HEK293 (cell line): ENCODE data around the gene PPP2R2B.
"Not testable (repeated sequence)": the region's sequence is repeated elsewhere in the genome, so short reads cannot be mapped to it uniquely, and the experiment has no call there.

Experiments
- CTCF ChIA-PET: fragments of 350-600 bp; formaldehyde crosslinking; extraction: SDS; loops from one replicate; lab custom pipeline; 2021; ENCODE audit warnings: antibody characterized with exemption; lab: Yijun Ruan, JAX
- POLR2A ChIA-PET: fragments of 300-600 bp; formaldehyde crosslinking; extraction: SDS; loops from one replicate; lab custom pipeline; 2020; ENCODE audit warnings: antibody characterized with exemption, inconsistent platforms; lab: Yijun Ruan, JAX
- H3K27ac ChIP-seq: fragments of 200-500 bp; sonication (Bioruptor generic); 2 replicates; pipeline ENCODE4 v1.5.1; 2014; ENCODE audit warnings: low read depth, low read length, control low read depth, inconsistent platforms; ENCODE audit errors: extremely low read depth
- H3K36me3 ChIP-seq, 2 experiments: fragments of 200-500 bp in 1 of 2; sonication (Bioruptor generic) in 1 of 2; 1 replicate in 1 of 2; 2 replicates in 1 of 2; pipeline ENCODE4 v1.5.1; 2014 to 2017; ENCODE audit warnings: inconsistent platforms in 2 of 2, low read length in 2 of 2; ENCODE audit not compliant: control insufficient read depth in 2 of 2, insufficient read depth in 1 of 2
- H3K4me1 ChIP-seq: fragments of 200-500 bp; sonication (Bioruptor generic); 2 replicates; pipeline ENCODE4 v1.5.1; 2014; ENCODE audit warnings: mild to moderate bottlenecking, low read length, inconsistent platforms; ENCODE audit not compliant: control insufficient read depth, insufficient read depth
- H3K4me3 ChIP-seq: 2 replicates; pipeline ENCODE4 v1.5.1; 2011; ENCODE audit warnings: low read depth, mild to moderate bottlenecking, control low read depth, low read length, moderate library complexity
- H3K9me3 ChIP-seq: fragments of 200-500 bp; sonication (Bioruptor generic); 2 replicates; pipeline ENCODE4 v1.5.1; 2014; ENCODE audit warnings: low read depth, low read length, inconsistent platforms; ENCODE audit not compliant: control insufficient read depth, insufficient read depth
- FEZF1 ChIP-seq: fragments of 450-650 bp; formaldehyde crosslinking; IDR thresholded peaks from 2 replicates; pipeline ENCODE4 v1.5.1; 2016; ENCODE audit warnings: missing biosample characterization, missing genetic modification characterization
- GLIS1 ChIP-seq: fragments of 450-650 bp; formaldehyde crosslinking; IDR thresholded peaks from 2 replicates; pipeline ENCODE4 v1.5.1; 2016; ENCODE audit warnings: missing biosample characterization, missing genetic modification characterization
- KLF1 ChIP-seq: fragments of 450-650 bp; formaldehyde crosslinking; IDR thresholded peaks from 2 replicates; pipeline ENCODE4 v1.5.1; 2016; ENCODE audit warnings: missing biosample characterization, missing genetic modification characterization
- PRDM1 ChIP-seq: fragments of 450-650 bp; formaldehyde crosslinking; IDR thresholded peaks from 2 replicates; pipeline ENCODE4; 2016; ENCODE audit warnings: missing biosample characterization, missing genetic modification characterization
- SP3 ChIP-seq: fragments of 450-650 bp; formaldehyde crosslinking; IDR thresholded peaks from 2 replicates; pipeline ENCODE4 v1.5.1; 2016; ENCODE audit warnings: missing biosample characterization, missing genetic modification characterization
- TRIM28 ChIP-seq: IDR thresholded peaks from 2 replicates; pipeline ENCODE4 v1.6.1; 2011; ENCODE audit warnings: low read length, control low read depth, borderline replicate concordance
- ZBTB8A ChIP-seq: fragments of 450-650 bp; formaldehyde crosslinking; IDR thresholded peaks from 2 replicates; pipeline ENCODE4 v1.5.1; 2016; ENCODE audit warnings: missing biosample characterization, missing genetic modification characterization
- ZNF174 ChIP-seq: fragments of 450-650 bp; formaldehyde crosslinking; IDR thresholded peaks from 2 replicates; pipeline ENCODE4 v1.5.0; 2017; ENCODE audit warnings: missing biosample characterization, mild to moderate bottlenecking, missing genetic modification characterization
- ZNF19 ChIP-seq: fragments of 450-650 bp; formaldehyde crosslinking; IDR thresholded peaks from 2 replicates; pipeline ENCODE4; 2016; ENCODE audit warnings: missing biosample characterization, missing genetic modification characterization, low read depth
- ZNF394 ChIP-seq: fragments of 450-650 bp; formaldehyde crosslinking; IDR thresholded peaks from 2 replicates; pipeline ENCODE4 v1.5.1; 2016; ENCODE audit warnings: missing biosample characterization, missing genetic modification characterization, mild to moderate bottlenecking, moderate library complexity, borderline replicate concordance
- ZNF600 ChIP-seq: fragments of 450-650 bp; formaldehyde crosslinking; IDR thresholded peaks from 2 replicates; pipeline ENCODE4 v1.5.1; 2016; ENCODE audit warnings: missing biosample characterization, missing genetic modification characterization
- ZNF626 ChIP-seq: fragments of 450-650 bp; sonication (Bioruptor Pico); formaldehyde crosslinking; IDR thresholded peaks from 2 replicates; pipeline ENCODE4 v1.5.1; 2018; ENCODE audit warnings: missing biosample characterization, missing genetic modification characterization, inconsistent platforms
- TF ChIP-seq, protein P1 (sequence below): fragments of 450-650 bp; formaldehyde crosslinking; IDR thresholded peaks from 2 replicates; pipeline ENCODE4 v1.5.1; 2016; ENCODE audit warnings: missing biosample characterization, missing genetic modification characterization
- TF ChIP-seq, protein P2 (sequence below): fragments of 450-650 bp; formaldehyde crosslinking; IDR thresholded peaks from 2 replicates; pipeline ENCODE4 v1.5.1; 2016; ENCODE audit warnings: missing biosample characterization, missing genetic modification characterization
- TF ChIP-seq, protein P3 (sequence below): sonication (generic); formaldehyde crosslinking; IDR thresholded peaks from 2 replicates; pipeline ENCODE4 v1.8.1; 2022; ENCODE audit warnings: mild to moderate bottlenecking, moderate library complexity, missing genetic modification reagents
- TF ChIP-seq, protein P4 (sequence below): fragments of 450-650 bp; formaldehyde crosslinking; IDR thresholded peaks from 2 replicates; pipeline ENCODE4 v1.5.1; 2016; ENCODE audit warnings: missing biosample characterization, missing genetic modification characterization

PPP2R2B gene

GRCh38 chr5:146560205-146560812, 318.2 kb downstream of the PPP2R2B start:
- H3K36me3 ChIP-seq = no peaks in the 10 kb centered on the region
- H3K4me1 ChIP-seq = no peaks in the 10 kb centered on the region
- peak; percentile 9; the same call in 1 of the 2 replicates for TF ChIP-seq GLIS1 (tag by site-specific recombination)
- TF ChIP-seq ZNF600 (tag by site-specific recombination) = no peak
- ChIA-PET POLR2A (no interaction called here), CTCF (no interaction called here)
- no peaks in the 10 kb centered on the region for H3K9me3 ChIP-seq
- H3K27ac ChIP-seq = no peak overlapping the region
- no peak overlapping the region for H3K4me3 ChIP-seq

DNA sequence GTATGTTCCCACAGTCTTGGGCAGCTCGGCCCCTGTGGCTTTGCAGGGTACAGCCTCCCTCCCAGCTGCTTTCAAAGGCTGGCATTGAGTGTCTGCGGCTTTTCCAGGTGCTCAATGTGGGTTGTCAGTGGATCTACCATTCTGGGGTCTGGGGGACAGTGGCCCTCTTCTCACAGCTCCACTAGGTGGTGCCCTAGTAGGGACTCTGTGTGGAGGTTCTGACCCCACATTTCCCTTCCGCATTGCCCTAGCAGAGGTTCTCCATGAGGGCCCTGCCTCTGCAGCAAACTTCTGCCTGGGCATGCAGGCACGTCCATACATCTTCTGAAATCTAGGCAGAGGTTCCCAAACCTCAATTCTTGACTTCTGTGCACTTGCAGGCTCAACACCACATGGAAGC, 321.7 kb downstream of the PPP2R2B start:
- H3K27ac ChIP-seq, CTCF ChIA-PET, H3K4me1 ChIP-seq, H3K9me3 ChIP-seq, POLR2A ChIA-PET, H3K4me3 ChIP-seq, H3K36me3 ChIP-seq: not testable (repeated sequence)

- ChIA-PET CTCF (interaction anchor here (0.8 kb wide), 1 partner anchor 629 kb away, joined by 3 read pairs; no protein-coding TSS in a partner anchor), POLR2A (no interaction called here)
- no peak overlapping the region for H3K27ac ChIP-seq
- H3K4me1 ChIP-seq = no peaks in the 10 kb centered on the region
- no peaks in the 10 kb centered on the region for H3K36me3 ChIP-seq
- no peaks in the 10 kb centered on the region for H3K9me3 ChIP-seq
- no peak overlapping the region for H3K4me3 ChIP-seq
- TF ChIP-seq FEZF1 (tag by site-specific recombination) = no peak
- TF ChIP-seq TRIM28 = no peak
- TF ChIP-seq, protein P1, sequence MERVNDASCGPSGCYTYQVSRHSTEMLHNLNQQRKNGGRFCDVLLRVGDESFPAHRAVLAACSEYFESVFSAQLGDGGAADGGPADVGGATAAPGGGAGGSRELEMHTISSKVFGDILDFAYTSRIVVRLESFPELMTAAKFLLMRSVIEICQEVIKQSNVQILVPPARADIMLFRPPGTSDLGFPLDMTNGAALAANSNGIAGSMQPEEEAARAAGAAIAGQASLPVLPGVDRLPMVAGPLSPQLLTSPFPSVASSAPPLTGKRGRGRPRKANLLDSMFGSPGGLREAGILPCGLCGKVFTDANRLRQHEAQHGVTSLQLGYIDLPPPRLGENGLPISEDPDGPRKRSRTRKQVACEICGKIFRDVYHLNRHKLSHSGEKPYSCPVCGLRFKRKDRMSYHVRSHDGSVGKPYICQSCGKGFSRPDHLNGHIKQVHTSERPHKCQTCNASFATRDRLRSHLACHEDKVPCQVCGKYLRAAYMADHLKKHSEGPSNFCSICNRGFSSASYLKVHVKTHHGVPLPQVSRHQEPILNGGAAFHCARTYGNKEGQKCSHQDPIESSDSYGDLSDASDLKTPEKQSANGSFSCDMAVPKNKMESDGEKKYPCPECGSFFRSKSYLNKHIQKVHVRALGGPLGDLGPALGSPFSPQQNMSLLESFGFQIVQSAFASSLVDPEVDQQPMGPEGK = no peak
- TF ChIP-seq, protein P2, sequence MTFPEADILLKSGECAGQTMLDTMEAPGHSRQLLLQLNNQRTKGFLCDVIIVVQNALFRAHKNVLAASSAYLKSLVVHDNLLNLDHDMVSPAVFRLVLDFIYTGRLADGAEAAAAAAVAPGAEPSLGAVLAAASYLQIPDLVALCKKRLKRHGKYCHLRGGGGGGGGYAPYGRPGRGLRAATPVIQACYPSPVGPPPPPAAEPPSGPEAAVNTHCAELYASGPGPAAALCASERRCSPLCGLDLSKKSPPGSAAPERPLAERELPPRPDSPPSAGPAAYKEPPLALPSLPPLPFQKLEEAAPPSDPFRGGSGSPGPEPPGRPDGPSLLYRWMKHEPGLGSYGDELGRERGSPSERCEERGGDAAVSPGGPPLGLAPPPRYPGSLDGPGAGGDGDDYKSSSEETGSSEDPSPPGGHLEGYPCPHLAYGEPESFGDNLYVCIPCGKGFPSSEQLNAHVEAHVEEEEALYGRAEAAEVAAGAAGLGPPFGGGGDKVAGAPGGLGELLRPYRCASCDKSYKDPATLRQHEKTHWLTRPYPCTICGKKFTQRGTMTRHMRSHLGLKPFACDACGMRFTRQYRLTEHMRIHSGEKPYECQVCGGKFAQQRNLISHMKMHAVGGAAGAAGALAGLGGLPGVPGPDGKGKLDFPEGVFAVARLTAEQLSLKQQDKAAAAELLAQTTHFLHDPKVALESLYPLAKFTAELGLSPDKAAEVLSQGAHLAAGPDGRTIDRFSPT (tag by site-specific recombination) = no peak
- TF ChIP-seq ZNF626 (tag by site-specific recombination) = no peak
- TF ChIP-seq, protein P3, sequence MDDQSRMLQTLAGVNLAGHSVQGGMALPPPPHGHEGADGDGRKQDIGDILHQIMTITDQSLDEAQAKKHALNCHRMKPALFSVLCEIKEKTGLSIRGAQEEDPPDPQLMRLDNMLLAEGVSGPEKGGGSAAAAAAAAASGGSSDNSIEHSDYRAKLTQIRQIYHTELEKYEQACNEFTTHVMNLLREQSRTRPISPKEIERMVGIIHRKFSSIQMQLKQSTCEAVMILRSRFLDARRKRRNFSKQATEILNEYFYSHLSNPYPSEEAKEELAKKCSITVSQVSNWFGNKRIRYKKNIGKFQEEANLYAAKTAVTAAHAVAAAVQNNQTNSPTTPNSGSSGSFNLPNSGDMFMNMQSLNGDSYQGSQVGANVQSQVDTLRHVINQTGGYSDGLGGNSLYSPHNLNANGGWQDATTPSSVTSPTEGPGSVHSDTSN (CRISPR knock-in tag) = no peak
- TF ChIP-seq ZNF174 (tag by site-specific recombination) = no peak
- no peak for TF ChIP-seq ZNF19 (tag by site-specific recombination)
- TF ChIP-seq KLF1 = no peak
- TF ChIP-seq PRDM1 (tag by site-specific recombination) = no peak
- TF ChIP-seq ZNF394 (tag by site-specific recombination) = no peak
- TF ChIP-seq SP3 = no peak
- no peak for TF ChIP-seq ZBTB8A
- TF ChIP-seq, protein P4, sequence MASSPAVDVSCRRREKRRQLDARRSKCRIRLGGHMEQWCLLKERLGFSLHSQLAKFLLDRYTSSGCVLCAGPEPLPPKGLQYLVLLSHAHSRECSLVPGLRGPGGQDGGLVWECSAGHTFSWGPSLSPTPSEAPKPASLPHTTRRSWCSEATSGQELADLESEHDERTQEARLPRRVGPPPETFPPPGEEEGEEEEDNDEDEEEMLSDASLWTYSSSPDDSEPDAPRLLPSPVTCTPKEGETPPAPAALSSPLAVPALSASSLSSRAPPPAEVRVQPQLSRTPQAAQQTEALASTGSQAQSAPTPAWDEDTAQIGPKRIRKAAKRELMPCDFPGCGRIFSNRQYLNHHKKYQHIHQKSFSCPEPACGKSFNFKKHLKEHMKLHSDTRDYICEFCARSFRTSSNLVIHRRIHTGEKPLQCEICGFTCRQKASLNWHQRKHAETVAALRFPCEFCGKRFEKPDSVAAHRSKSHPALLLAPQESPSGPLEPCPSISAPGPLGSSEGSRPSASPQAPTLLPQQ (tag by site-specific recombination) = no peak
These were observed 325.1 kb downstream of the PPP2R2B start for GRCh38 chr5:146553446-146553845.
